Tracheal epithelial cell (primary cell): ENCODE data around the gene ITPRIP. TPM values are rescaled to one million over a fixed set of nuclear protein-coding genes. Genes with fewer than 3 reads are reported as not detected.

Experiments used
- total RNA-seq: library from RNA; depleted of rRNA; stranded (reverse); fragments of >200 nt; gene quantifications from 2 replicates; pipeline ENCODE4 v1.2.1, GENCODE V29; 2014

Gene ITPRIP
- 17.1 and 22.2 TPM in 2 replicates for total RNA-seq

GRCh38 chr10:104337985-104338735 lies at the start of gene ITPRIP:
TSS of gene ITPRIP (minus strand) at chr10:104338465. CDS start at chr10:104316051, 22,414 bp downstream.

GRCh38 chr10:104353325-104354048 lies 15.2 kb upstream of the ITPRIP start, which contains the start of gene CFAP58:
TSS of gene CFAP58 (plus strand) at chr10:104353833. CDS start at chr10:104353898, 65 bp downstream.

GRCh38 chr10:104268713-104269645 lies 69.3 kb downstream of the ITPRIP start, which contains the start of gene GSTO2:
TSS of gene GSTO2 (plus strand) at chr10:104269184. CDS start at chr10:104274916, 5,732 bp downstream.

Other genes starting within 250 kb of the ITPRIP start
- 3.9 and 6.2 TPM in 2 replicates for gene SFR1, start 216.3 kb downstream of the ITPRIP start, total RNA-seq
- gene CFAP43, start 106.1 kb downstream of the ITPRIP start, total RNA-seq, result 0.21 and 0.48 TPM in 2 replicates
- gene GSTO1, start 83.6 kb downstream of the ITPRIP start, total RNA-seq, result 122 and 180 TPM in 2 replicates
- 21.7 and 41.8 TPM in 2 replicates for gene GSTO2, start 69.3 kb downstream of the ITPRIP start, total RNA-seq
- 0.43 and 0.48 TPM in 2 replicates for gene CFAP58, start 15.4 kb upstream of the ITPRIP start, total RNA-seq